ENCODE measurements around the gene FUT2. TPM values are rescaled to one million over a fixed set of nuclear protein-coding genes. Genes with fewer than 3 reads are reported as not detected.

Gene FUT2
- total RNA-seq, 1 donor from 2014 or later, result 1.2 TPM

GRCh38 chr19:48740164-48740972 is 44.6 kb downstream of the FUT2 start, which contains the start of gene RASIP1:
RASIP1 (minus strand) TSS chr19:48740610; CDS start chr19:48740282, 328 bp downstream.
- DNase-seq, result peak; percentile 63
- no peak for TF ChIP-seq CTCF (IDR thresholded peaks at IDR 0.05)
- intact Hi-C loops (cut with DNase I), result no loop called here
- peak; percentile 4 to 9 for ATAC-seq
- Histone ChIP-seq H3K27ac (peak within 1 kb of the TSS; percentile 81), H3K27me3 (ENCODE audit: low read depth) (peaks cover 9% of the 10 kb centered on the region), H3K36me3 (no peaks in the 10 kb centered on the region), H3K9me3 (no peaks in the 10 kb centered on the region), H3K4me1 (peaks cover 17% of the 10 kb centered on the region), H3K4me3 (peak within 1 kb of the TSS; percentile 67)

- Histone ChIP-seq H3K4me1 (peaks cover 17% of the 10 kb centered on the region), H3K4me3 (peak overlapping the region; percentile 67), H3K9me3 (no peaks in the 10 kb centered on the region), H3K36me3 (no peaks in the 10 kb centered on the region), H3K27ac (peak overlapping the region; percentile 81), H3K27me3 (ENCODE audit: low read depth) (peaks cover 13% of the 10 kb centered on the region)
- no peak for TF ChIP-seq CTCF (IDR thresholded peaks at IDR 0.05)
- intact Hi-C loops (cut with DNase I), result no loop called here
- no peak for DNase-seq
- ATAC-seq, result peak in 1 of 2 donors; percentile 7
Measured at GRCh38 chr19:48741129-48741999, 45.6 kb downstream of the FUT2 start.

- no peak for TF ChIP-seq CTCF (IDR thresholded peaks at IDR 0.05)
- no peak overlapping the region for H3K4me3 ChIP-seq
- H3K27ac ChIP-seq, result peak overlapping the region; percentile 81
- H3K9me3 ChIP-seq, result no peaks in the 10 kb centered on the region
- DNase-seq (no peak), ATAC-seq (no peak)
- H3K36me3 ChIP-seq, result no peaks in the 10 kb centered on the region
- H3K4me1 ChIP-seq, result peaks cover 15% of the 10 kb centered on the region
- intact Hi-C loops (cut with DNase I), result no loop called here
- peaks cover 13% of the 10 kb centered on the region for H3K27me3 ChIP-seq (ENCODE audit: low read depth)
Measured at GRCh38 chr19:48742096-48742495, 46.3 kb downstream of the FUT2 start.

- DNase-seq (no peak), ATAC-seq (peak; percentile 44 to 66)
- Histone ChIP-seq H3K4me3 (no peak overlapping the region), H3K9me3 (no peaks in the 10 kb centered on the region), H3K4me1 (peaks cover 4% of the 10 kb centered on the region), H3K36me3 (no peaks in the 10 kb centered on the region), H3K27me3 (ENCODE audit: low read depth) (peaks cover 5% of the 10 kb centered on the region), H3K27ac (no peak overlapping the region)
- TF ChIP-seq CTCF (IDR thresholded peaks at IDR 0.05), result no peak
- intact Hi-C loops (cut with DNase I), result no loop called here
Measured at GRCh38 chr19:48745208-48745995, 49.6 kb downstream of the FUT2 start.

GRCh38 chr19:48746110-48746509 is 50.3 kb downstream of the FUT2 start:
- H3K4me1 ChIP-seq, result peaks cover 4% of the 10 kb centered on the region
- H3K27me3 ChIP-seq (ENCODE audit: low read depth), result peaks cover 9% of the 10 kb centered on the region
- TF ChIP-seq CTCF (IDR thresholded peaks at IDR 0.05), result no peak
- DNase-seq (no peak), ATAC-seq (no peak)
- H3K4me3 ChIP-seq, result no peak overlapping the region
- peak overlapping the region; percentile 67 for H3K27ac ChIP-seq
- no peaks in the 10 kb centered on the region for H3K9me3 ChIP-seq
- no peaks in the 10 kb centered on the region for H3K36me3 ChIP-seq
- intact Hi-C loops (cut with DNase I), result no loop called here

Data from lower lobe of right lung (tissue), 2 donors.